8988T (cell line): ENCODE measurements around the gene ARPC5L.
"Not testable (repeated sequence)": the region's sequence is repeated elsewhere in the genome, so short reads cannot be mapped to it uniquely, and the experiment has no call there.

Experiments
- DNase-seq: peaks from one replicate; pipeline ENCODE4 v3.0.0; 2011

ARPC5L gene

DNA sequence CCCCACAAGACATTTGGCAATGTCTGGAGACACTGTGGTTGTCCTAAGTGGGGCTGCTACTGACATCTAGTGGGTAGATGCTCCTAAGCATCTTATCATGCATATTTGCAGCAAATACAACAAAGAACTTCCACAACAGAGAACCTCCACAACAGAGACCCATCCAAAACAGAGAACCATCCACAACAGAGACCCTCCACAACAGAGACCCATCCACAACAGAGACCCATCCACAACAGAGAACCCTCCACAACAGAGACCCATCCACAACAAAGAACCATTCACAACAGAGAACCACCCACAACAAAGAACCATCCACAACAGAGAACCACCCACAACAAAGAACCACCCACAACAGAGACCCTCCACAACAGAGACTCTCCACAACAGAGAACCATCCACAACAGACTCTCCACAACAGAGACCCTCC lies 32.8 kb downstream of the ARPC5L start:
- DNase-seq = no peak

DNA sequence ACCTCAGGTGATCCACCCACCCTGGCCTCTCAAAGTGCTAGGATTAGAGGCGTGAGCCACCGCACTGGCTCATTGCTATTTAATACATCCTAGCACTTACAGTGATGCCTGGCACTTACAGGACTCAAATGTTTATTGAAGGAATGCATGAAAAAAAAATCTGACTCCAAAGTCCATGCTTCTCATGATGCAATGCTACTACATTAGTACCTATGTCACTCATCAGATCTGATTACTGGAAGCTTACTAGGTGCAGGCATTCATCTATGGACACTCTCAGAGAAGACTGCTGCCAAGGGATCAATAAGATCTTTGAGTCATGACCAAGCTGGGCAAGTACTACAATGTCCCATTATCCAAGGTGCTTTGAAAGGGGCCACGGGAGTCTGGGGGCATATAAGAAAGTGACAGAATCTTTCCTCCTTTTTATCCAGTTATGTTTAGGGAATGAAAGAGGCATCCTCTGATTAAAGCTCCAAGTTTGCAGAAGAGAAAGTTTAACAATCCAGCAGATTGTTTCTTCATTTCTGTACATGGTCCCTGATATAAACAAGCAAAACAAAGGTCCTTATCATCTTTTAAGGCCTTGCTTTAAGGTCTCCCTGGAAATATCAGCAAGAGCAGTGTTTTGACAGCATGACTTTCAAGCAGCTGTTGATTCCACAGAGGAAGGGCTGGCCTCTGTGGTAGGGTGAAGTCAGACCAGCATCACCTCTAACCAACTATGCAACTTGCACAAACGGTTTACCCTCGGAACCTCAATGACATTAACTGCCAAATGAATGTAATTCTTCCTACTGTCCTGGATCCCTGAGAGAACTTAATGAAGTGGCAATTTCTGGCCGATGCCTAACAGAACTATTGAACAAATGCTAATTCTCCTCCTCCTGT lies 35.9 kb downstream of the ARPC5L start:
- DNase-seq = no peak

DNA sequence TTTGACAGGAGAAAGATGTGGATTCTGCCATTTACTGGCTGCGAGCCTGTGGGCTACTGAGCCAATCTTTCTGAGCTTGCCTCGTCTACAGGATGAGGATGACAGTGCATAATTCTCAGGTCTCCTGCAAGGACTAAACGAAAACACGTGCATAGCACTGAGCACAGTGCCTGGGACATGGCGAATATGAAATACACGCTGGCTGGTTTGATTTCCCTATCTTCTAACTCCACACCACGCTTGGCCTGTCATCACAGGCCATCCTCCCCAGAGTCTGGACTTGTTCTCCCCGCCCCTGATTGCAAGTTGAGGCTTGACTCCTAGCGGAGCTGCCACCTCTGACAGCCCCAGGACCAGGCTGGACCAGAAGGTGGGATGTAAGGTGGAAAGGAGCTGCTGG lies 37.9 kb downstream of the ARPC5L start:
- no peak for DNase-seq

GRCh38 chr9:124906966-124907365 lies 45.0 kb downstream of the ARPC5L start:
- DNase-seq = no peak

DNA sequence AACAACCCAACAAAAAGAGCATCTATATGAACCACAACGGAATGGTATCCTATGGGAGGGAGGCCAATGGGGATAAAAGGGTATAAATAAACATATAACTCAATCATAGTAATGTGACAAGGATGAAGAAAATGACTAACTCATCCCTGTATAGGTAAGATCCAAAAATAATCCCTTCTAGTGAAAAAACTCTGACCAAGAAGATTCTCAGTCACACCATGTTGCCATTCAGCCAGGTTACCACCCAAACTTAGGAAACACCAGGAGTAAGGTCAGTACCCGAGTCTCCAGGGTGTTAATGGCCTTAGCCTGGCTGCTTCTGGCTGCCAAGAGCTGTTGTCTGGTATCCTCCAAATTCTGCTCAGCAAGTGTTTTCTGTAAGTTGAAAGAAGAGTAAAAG lies 46.2 kb downstream of the ARPC5L start:
- DNase-seq = no peak

- no peak for DNase-seq
Measured at GRCh38 chr9:124911766-124912165, 49.8 kb downstream of the ARPC5L start.

GRCh38 chr9:124913378-124913777 lies 51.4 kb downstream of the ARPC5L start:
- no peak for DNase-seq

DNA sequence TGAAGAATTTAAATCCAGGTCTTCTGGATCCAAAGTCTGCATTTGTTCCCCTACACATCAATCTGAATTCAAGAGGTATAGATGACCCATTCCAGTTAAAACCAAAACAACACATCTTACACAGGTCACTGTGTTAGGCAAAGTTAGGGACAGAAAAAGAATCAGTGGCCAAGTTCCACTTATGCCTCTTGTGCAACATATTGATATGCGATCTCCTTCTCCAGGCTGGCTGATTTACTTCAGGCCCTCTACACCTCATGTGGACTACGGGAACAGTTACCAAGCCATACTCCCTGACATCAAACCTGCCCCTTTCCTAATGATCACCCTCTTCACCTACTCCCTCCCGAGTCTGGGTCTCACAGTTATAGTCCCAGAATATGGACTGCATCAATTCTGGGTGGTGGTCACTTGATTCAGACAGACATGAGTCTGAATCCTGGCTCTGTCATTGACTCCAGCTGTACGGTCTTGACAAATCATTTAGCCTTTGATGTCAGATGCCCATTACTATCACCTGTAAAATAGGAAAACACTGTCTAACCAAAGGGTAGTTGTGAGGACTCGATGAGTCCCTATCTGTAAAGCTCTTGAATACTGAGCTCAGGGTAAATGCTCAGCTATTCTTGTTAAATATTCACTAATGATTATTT lies 52.9 kb downstream of the ARPC5L start:
- no peak for DNase-seq

- not testable (repeated sequence) for DNase-seq
Measured at GRCh38 chr9:124920394-124920793, 58.5 kb downstream of the ARPC5L start.
